HCT116 (cell line): ENCODE data around the gene SIPA1L3. TPM values are rescaled to one million over a fixed set of nuclear protein-coding genes. Genes with fewer than 3 reads are reported as not detected.
"Not testable (repeated sequence)": the region's sequence is repeated elsewhere in the genome, so short reads cannot be mapped to it uniquely, and the experiment has no call there.

Experiments
- ATAC-seq: fragments of 200-7000 bp; cut with Tn5 transposase; 2 replicates; pipeline ENCODE4 v1.9.1; 2020; ENCODE audit warnings: mild to moderate bottlenecking, moderate library complexity
- BruUV-seq: library from RNA; stranded (reverse); fragments of 400-500 nt; replicated peaks from 2 replicates; lab custom pipeline; 2021; lab: Mats Ljungman, UMichigan
- CTCF ChIA-PET: fragments of 300-600 bp; sonication (Branson Sonifier 250); formaldehyde crosslinking; loops from one replicate; lab custom pipeline; 2021; ENCODE audit warnings: antibody characterized with exemption; lab: Charles Lee
- POLR2A ChIA-PET: fragments of 300-600, 350-600 bp; sonication (Branson Sonifier 250); formaldehyde crosslinking; loops from one replicate; lab custom pipeline; 2021; ENCODE audit warnings: antibody characterized with exemption; lab: Charles Lee
- RAD21 ChIA-PET, 2 experiments: fragments of 300-600 bp; sonication (Branson Sonifier 250); formaldehyde crosslinking; loops; one replicate each; lab custom pipeline; 2023; ENCODE audit warnings: low total read pairs in 2 of 2; ENCODE audit not compliant: uncharacterized antibody in 2 of 2, unreplicated experiment in 2 of 2, low non-redundant PET in 1 of 2; lab: Charles Lee
- DNase-seq: peaks from one replicate; pipeline ENCODE4 v3.0.0-alpha.2; 2010; ENCODE audit warnings: low read depth, low spot score
- H2AFZ ChIP-seq: fragments of 200-600 bp; shearing (Covaris generic), sonication (generic); 2 replicates; pipeline ENCODE4 v1.6.1; 2017; ENCODE audit warnings: low read depth, mixed run types, mixed read lengths, antibody characterized with exemption, low read length; ENCODE audit not compliant: poor library complexity, severe bottlenecking
- H3K27ac ChIP-seq: 2 replicates; pipeline ENCODE4 v1.5.1; 2012; ENCODE audit warnings: low read depth, low read length
- H3K27me3 ChIP-seq: fragments of 200-600 bp; sonication (generic); 2 replicates; pipeline ENCODE4 v1.6.1; 2016; ENCODE audit warnings: mixed run types, low read length, mixed read lengths; ENCODE audit not compliant: insufficient read depth
- H3K36me3 ChIP-seq, 2 experiments: fragments of 200-500 bp in 1 of 2; fragments of 200-600 bp in 1 of 2; sonication (Bioruptor generic) in 1 of 2; sonication (generic) in 1 of 2; 2 replicates each; pipeline versions ENCODE4 v1.5.1 to v1.6.1; 2014 to 2016; ENCODE audit warnings: low read length in 2 of 2, inconsistent platforms in 1 of 2, mixed read lengths in 1 of 2, mixed run types in 1 of 2; ENCODE audit not compliant: insufficient read depth in 2 of 2, control insufficient read depth in 1 of 2
- H3K4me1 ChIP-seq, 2 experiments: fragments of 200-600 bp in 1 of 2; sonication (generic) in 1 of 2; 2 replicates each; pipeline versions ENCODE4 v1.5.1 to v1.6.1; 2012 to 2017; ENCODE audit warnings: low read length in 2 of 2, inconsistent platforms in 1 of 2, mild to moderate bottlenecking in 1 of 2, mixed read lengths in 1 of 2, mixed run types in 1 of 2, moderate library complexity in 1 of 2; ENCODE audit not compliant: insufficient read depth in 2 of 2, control insufficient read depth in 1 of 2
- H3K4me2 ChIP-seq: fragments of 200-600 bp; sonication (generic); 2 replicates; pipeline ENCODE4 v1.6.1; 2017; ENCODE audit warnings: mixed run types, low read length, mixed read lengths
- H3K4me3 ChIP-seq, 2 experiments: fragments of 200-600 bp in 1 of 2; sonication (generic) in 1 of 2; replicated peaks in 1 of 2; 2 replicates each; pipeline ENCODE4 v1.5.1; 2011 to 2016; ENCODE audit warnings: low read length in 2 of 2, control low read depth in 1 of 2, low read depth in 1 of 2, mild to moderate bottlenecking in 1 of 2, mixed read lengths in 1 of 2, mixed run types in 1 of 2
- H3K79me2 ChIP-seq: fragments of 200-600 bp; sonication (generic); 2 replicates; pipeline ENCODE4 v1.6.1; 2017; ENCODE audit warnings: mild to moderate bottlenecking, mixed run types, low read length, moderate library complexity, mixed read lengths; ENCODE audit not compliant: insufficient read depth
- H3K9ac ChIP-seq: fragments of 200-600 bp; sonication (generic); 2 replicates; pipeline ENCODE4 v1.6.1; 2016; ENCODE audit warnings: low read length, mixed read lengths
- H3K9me2 ChIP-seq: fragments of 200-600 bp; sonication (generic), shearing (Covaris generic); 2 replicates; pipeline ENCODE4 v1.6.1; 2017; ENCODE audit warnings: mixed run types, mild to moderate bottlenecking, moderate library complexity; ENCODE audit not compliant: insufficient read depth
- H3K9me3 ChIP-seq, 2 experiments: fragments of 200-500 bp in 1 of 2; fragments of 200-600 bp in 1 of 2; sonication (Bioruptor generic) in 1 of 2; sonication (generic) in 1 of 2; 2 replicates each; pipeline ENCODE4 v1.6.1; 2014 to 2017; ENCODE audit warnings: low read length in 2 of 2, mixed read lengths in 2 of 2, inconsistent platforms in 1 of 2, low read depth in 1 of 2, mild to moderate bottlenecking in 1 of 2, mixed run types in 1 of 2, moderate library complexity in 1 of 2; ENCODE audit not compliant: control insufficient read depth in 1 of 2, insufficient read depth in 1 of 2
- H4K20me1 ChIP-seq: fragments of 200-600 bp; sonication (generic), shearing (Covaris generic); 2 replicates; pipeline ENCODE4 v1.6.1; 2017; ENCODE audit warnings: mixed run types, mild to moderate bottlenecking, moderate library complexity; ENCODE audit not compliant: insufficient read depth
- CEBPB ChIP-seq: IDR thresholded peaks from 2 replicates; pipeline ENCODE4 v1.6.1; 2012; ENCODE audit warnings: low read depth
- ELF1 ChIP-seq: IDR thresholded peaks from 2 replicates; pipeline ENCODE4 v1.6.1; 2012; ENCODE audit warnings: low read depth, borderline replicate concordance
- JUND ChIP-seq: IDR thresholded peaks from 2 replicates; pipeline ENCODE4 v1.6.1; 2012
- POLR2A ChIP-seq: IDR thresholded peaks from 2 replicates; pipeline ENCODE4 v1.7.0; 2011; ENCODE audit warnings: borderline replicate concordance; ENCODE audit not compliant: insufficient read depth, insufficient read length; ENCODE audit errors: extremely low read depth
- RAD21 ChIP-seq: IDR thresholded peaks from 2 replicates; pipeline ENCODE4 v1.6.1; 2012; ENCODE audit warnings: low read depth, mild to moderate bottlenecking
- REST ChIP-seq: IDR thresholded peaks from 2 replicates; pipeline ENCODE4 v1.6.1; 2012; ENCODE audit warnings: low read depth
- SRF ChIP-seq: IDR thresholded peaks from 2 replicates; pipeline ENCODE4 v1.6.1; 2012; ENCODE audit warnings: low read depth
- TCF7L2 ChIP-seq: IDR thresholded peaks from 2 replicates; pipeline ENCODE4 v1.7.0; 2011; ENCODE audit warnings: borderline replicate concordance, inconsistent platforms; ENCODE audit not compliant: insufficient read depth, insufficient read length; ENCODE audit errors: extremely low read depth
- intact Hi-C: fragments of 100-400 bp; cut with micrococcal nuclease; formaldehyde crosslinking; loops from 2 replicates; pipeline ENCODE4 v1.10.0; 2022
- total RNA-seq: library from RNA; stranded (reverse); gene quantifications from one replicate; pipeline ENCODE4 v1.2.1, GENCODE V29; 2021; ENCODE audit not compliant: unreplicated experiment
- TF ChIP-seq, protein P1 (sequence below): IDR thresholded peaks from 2 replicates; pipeline ENCODE4 v1.6.1; 2012
- TF ChIP-seq, protein P2 (sequence below), 3 experiments: fragments of 200-600 bp in 1 of 3; sonication (generic) in 1 of 3; IDR thresholded peaks in 2 of 3; conservative IDR thresholded peaks in 1 of 3; 2 replicates each; pipeline ENCODE4 v1.5.1; 2012 to 2017; ENCODE audit warnings: low read depth in 2 of 3, low read length in 2 of 3, antibody characterized with exemption in 1 of 3, borderline replicate concordance in 1 of 3, control low read depth in 1 of 3, mild to moderate bottlenecking in 1 of 3, mixed read lengths in 1 of 3, mixed run types in 1 of 3, moderate library complexity in 1 of 3; ENCODE audit not compliant: insufficient read depth in 1 of 3

The SIPA1L3 gene
- total RNA-seq, 1 experiment from 2014 or later = 41.8 TPM

DNA sequence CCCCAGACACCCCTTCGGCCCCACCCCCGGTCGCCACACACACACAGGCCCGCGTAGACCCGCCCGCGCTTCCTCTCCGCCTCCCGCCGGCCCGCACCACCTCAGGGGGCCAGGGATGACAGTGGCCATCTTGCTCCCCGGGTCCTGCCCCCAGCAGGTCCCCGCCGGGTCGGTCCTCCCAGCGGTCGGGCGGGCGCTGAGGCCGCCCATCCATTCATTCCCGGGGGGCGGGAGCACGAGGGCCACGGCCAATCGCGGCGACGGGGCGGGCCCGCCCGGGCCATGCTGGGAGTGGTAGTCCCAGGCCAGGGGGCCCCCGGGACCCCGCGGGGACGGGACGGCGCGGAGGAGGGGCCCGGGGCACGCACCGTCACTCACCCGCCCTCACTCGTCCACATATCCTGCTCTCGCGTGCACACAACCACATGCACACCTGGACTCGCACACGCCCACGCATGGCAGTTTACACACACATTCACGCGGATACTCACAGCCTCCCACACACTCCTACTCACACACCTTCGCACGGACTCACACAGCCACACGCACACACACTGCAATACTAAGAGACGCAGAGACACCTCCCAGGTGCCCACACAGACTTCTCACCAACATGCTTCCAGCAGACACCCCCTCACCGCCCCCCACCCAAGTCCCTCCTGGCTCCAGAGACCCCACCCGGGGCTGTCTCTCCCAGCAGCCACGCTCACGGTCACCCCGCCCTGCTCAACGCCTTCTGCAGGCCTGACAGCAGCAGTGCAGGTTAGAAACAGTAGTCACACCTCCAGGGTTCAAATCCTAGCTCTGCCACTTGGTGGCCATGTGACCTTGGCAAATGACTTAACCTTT lies 317.2 kb downstream of the SIPA1L3 start, which contains the start of gene DPF1 (continued):
- TF ChIP-seq, protein P1, sequence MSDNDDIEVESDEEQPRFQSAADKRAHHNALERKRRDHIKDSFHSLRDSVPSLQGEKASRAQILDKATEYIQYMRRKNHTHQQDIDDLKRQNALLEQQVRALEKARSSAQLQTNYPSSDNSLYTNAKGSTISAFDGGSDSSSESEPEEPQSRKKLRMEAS = 0 out of 2 replicates have a peak, but pooled peaks have one; percentile 22
- TF ChIP-seq JUND (no peak), REST (no peak), ELF1 (no peak), TCF7L2 (no peak), CEBPB (no peak), POLR2A (no peak), RAD21 (no peak; the same call in 1 of the 2 replicates), SRF (no peak)
- TF ChIP-seq, protein P2, sequence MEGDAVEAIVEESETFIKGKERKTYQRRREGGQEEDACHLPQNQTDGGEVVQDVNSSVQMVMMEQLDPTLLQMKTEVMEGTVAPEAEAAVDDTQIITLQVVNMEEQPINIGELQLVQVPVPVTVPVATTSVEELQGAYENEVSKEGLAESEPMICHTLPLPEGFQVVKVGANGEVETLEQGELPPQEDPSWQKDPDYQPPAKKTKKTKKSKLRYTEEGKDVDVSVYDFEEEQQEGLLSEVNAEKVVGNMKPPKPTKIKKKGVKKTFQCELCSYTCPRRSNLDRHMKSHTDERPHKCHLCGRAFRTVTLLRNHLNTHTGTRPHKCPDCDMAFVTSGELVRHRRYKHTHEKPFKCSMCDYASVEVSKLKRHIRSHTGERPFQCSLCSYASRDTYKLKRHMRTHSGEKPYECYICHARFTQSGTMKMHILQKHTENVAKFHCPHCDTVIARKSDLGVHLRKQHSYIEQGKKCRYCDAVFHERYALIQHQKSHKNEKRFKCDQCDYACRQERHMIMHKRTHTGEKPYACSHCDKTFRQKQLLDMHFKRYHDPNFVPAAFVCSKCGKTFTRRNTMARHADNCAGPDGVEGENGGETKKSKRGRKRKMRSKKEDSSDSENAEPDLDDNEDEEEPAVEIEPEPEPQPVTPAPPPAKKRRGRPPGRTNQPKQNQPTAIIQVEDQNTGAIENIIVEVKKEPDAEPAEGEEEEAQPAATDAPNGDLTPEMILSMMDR (IDR thresholded peaks at IDR 0.05 in 2 of 3, conservative IDR thresholded peaks at IDR 0.05 in 1 of 3; ENCODE audit: borderline replicate concordance in 1 of 3, insufficient read depth in 1 of 3, low read depth in 2 of 3, low read length in 2 of 3) = peak; percentile 31 to 53 (median 43); a peak in 5 of 6 replicates
- TF ChIP-seq, all 23 proteins: peak for 7

DNA sequence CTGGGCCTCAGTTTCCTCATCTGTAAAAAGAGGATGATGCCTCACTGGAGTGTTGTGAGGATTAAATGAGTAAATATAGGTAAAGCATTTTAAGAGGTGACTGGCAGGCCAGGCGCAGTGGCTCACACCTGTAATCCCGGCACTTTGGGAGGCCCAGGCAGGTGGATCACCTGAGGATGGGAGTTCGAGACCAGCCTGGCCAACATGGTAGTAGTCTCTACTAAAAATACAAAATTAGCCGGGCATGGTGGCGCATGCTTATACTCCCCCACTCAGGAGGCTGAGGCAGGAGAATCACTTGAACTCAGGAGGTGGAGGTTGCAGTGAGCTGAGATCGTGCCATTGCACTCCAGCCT lies 317.8 kb downstream of the SIPA1L3 start:
- H4K20me1 ChIP-seq, DNase-seq, H3K27me3 ChIP-seq, ATAC-seq, H3K9me2 ChIP-seq, POLR2A ChIA-PET, BruUV-seq, H2AFZ ChIP-seq, H3K36me3 ChIP-seq, H3K79me2 ChIP-seq, H3K9me3 ChIP-seq: not testable (repeated sequence)
- Histone ChIP-seq H3K9ac (peak overlapping the region; percentile 61), H3K4me3 (peak overlapping the region; percentile 60 to 62), H3K4me2 (peak overlapping the region; percentile 87), H3K4me1 (peaks cover 10 to 45% of the 10 kb centered on the region in 2 experiments; a peak in 3 of 4 replicates), H3K27ac (peak overlapping the region; percentile 8; the same call in 1 of the 2 replicates)
- intact Hi-C loops = loop anchor here (1.0 kb wide), 1 partner anchor 323 kb away; no protein-coding TSS in a partner anchor
- RAD21 ChIA-PET = interaction anchor here (0.5 to 1.0 kb wide), 3 partner anchors 24 to 322 kb away, joined by 3 read pairs; no protein-coding TSS in a partner anchor
- CTCF ChIA-PET = interaction anchor here (0.6 to 3.8 kb wide), 7 partner anchors 15 to 326 kb away, joined by 3 to 35 read pairs (median 3); partner anchors contain the start of gene PSMD8
